HG03432 (cell line): ENCODE results near the gene RCAN3.
"Not testable (repeated sequence)": the region's sequence is repeated elsewhere in the genome, so short reads cannot be mapped to it uniquely, and the experiment has no call there.

Source experiments
- ATAC-seq: cut with Tn5 transposase; IDR thresholded peaks from one replicate; pipeline ENCODE4 v1.9.1; 2021; ENCODE audit warnings: mild to moderate bottlenecking, moderate library complexity; ENCODE audit not compliant: unreplicated experiment

Gene RCAN3

DNA sequence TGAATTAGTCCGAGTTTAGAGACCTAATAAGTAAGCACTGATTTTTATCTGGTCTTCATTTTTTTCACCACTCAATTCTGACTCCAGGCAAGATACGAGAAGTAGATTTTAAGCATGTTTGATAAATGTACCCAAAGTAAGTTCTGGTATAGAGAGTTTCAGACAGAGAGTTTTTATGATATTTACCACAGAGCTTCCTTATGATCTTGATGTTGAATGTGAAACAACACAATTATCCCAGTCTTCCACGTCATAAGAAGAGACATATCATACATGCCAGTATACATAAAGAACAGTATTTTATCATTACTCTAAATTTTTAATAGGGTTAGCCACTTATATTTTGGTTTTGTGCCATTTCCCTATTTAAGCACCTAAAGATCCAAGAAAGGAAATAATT lies 45.4 kb downstream of the RCAN3 start:
- ATAC-seq = no peak

GRCh38 chr1:24549210-24549609 lies 46.6 kb downstream of the RCAN3 start:
- ATAC-seq = not testable (repeated sequence)

DNA sequence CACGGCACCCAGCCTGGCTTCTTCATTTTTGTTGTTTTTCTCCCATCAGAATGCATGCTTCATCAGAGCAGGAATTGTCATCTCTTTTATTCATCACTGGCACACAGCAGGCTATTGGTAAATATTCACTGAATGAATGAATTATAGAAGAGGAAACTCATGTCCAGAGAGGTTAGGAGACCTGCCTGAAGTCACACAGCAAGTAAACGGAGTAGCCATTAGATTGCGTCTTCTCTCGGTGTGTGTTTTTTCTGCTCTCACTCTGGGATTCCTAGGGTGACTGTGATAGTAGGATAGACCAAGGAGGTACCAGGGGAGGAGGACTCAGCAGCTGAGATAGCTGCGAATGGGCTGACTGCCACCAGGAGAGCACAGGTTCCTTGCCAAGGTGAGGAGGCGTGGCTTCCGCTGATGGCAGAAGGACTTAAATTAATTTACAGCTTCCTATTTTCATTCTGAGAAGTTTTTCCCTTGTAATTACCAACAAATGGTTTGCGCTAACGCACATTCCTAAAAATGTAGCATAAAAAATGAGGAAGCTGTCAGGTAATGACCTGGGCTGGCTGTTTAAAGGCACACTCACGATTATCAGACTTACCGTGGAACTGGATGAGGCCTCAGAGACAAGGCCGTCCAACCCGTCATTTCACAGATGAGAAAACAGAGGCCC lies 48.8 kb downstream of the RCAN3 start:
- ATAC-seq = no peak

GRCh38 chr1:24551960-24552571 lies 49.4 kb downstream of the RCAN3 start:
- no peak for ATAC-seq

DNA sequence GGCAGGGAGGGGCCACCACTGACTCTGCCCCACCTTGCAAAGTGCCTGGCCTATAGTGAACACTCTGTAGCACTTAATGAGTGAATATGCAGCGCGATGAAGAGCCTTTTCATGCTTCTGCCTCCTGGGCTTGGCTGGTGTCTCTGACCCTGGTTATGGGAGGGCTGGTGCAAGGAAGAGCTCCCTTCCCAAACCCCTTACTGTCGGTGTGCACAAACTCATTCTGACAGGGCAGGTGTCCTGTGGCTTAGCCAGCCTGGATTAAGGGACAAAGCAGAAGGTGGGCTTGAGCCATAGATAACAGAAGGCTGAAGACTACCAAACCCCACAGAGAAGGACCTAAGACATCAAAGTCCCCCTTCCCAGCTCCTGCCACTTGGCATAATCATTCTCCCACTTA lies 51.3 kb downstream of the RCAN3 start:
- ATAC-seq = no peak

DNA sequence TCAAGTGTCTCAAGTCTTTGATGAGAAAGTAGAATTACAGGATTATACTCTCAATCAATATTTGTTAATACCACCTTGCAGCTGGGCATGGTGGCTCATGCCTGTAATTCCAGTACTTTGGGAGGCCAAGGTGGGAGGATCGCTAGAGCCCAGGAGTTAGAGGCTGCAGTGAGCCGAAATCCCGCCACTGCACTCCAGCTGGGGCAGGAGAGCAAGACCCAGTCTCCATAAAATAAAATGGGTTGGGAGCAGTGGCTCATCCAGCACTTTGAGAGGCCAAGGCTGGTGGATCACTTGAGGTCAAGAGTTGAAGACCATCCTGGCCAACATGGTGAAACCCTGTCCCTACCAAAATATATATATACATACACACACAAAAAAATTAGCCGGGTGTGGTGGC lies 52.1 kb downstream of the RCAN3 start:
- no peak for ATAC-seq

DNA sequence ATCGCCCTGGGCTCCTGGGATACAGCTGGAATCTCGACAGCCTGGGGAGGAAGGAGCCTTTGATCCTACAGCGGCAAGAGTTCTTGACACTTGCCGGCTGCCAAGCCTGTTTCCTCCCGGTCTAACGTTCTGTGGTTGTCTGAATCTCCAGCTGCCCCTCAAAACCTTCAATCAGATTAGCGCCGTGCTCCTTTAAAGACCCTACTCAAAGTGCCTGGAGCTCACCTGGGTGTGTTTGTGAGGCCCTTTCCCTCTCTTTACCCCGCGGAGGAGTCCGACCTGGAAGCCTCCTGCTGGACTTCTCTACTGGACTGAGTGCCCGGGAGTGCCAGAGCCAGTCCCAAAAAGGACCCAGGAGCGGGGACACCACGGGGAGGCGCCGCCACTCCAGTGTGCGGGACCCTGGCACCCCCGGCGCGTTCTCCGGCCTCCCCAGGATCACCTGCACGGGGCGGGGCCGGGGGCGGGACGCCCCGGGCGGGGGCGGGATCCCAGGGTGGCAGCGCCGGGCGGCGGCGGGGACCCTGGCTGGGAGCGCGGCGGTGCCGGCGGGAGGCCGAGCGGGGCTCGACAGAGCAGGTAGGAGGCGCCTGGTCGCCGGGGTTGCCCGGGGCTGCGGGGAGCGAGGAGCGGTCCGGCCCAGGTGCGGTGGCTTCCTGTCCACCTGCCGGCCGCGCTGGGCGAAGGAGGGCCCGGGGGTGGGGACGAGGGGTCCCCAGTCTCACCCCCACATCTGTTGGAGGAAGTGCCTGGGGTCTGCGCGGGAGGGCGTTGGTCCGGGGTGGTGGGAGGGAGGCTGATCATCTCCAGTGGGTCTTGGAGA lies 53.2 kb downstream of the RCAN3 start, which contains the start of gene NCMAP:
NCMAP (plus strand) TSS at position 497 of the 823 bp plus-strand sequence. CDS start 39,344 bp downstream, outside the sequence.
- ATAC-seq = no peak

- ATAC-seq = no peak
These were observed 53.8 kb downstream of the RCAN3 start for GRCh38 chr1:24556414-24556795.

GRCh38 chr1:24557220-24557619 lies 54.6 kb downstream of the RCAN3 start:
- ATAC-seq = no peak

- ATAC-seq = no peak
These were observed 55.1 kb downstream of the RCAN3 start for GRCh38 chr1:24557711-24558131.

- ATAC-seq = no peak
These were observed 55.8 kb downstream of the RCAN3 start for GRCh38 chr1:24558455-24558854.

DNA sequence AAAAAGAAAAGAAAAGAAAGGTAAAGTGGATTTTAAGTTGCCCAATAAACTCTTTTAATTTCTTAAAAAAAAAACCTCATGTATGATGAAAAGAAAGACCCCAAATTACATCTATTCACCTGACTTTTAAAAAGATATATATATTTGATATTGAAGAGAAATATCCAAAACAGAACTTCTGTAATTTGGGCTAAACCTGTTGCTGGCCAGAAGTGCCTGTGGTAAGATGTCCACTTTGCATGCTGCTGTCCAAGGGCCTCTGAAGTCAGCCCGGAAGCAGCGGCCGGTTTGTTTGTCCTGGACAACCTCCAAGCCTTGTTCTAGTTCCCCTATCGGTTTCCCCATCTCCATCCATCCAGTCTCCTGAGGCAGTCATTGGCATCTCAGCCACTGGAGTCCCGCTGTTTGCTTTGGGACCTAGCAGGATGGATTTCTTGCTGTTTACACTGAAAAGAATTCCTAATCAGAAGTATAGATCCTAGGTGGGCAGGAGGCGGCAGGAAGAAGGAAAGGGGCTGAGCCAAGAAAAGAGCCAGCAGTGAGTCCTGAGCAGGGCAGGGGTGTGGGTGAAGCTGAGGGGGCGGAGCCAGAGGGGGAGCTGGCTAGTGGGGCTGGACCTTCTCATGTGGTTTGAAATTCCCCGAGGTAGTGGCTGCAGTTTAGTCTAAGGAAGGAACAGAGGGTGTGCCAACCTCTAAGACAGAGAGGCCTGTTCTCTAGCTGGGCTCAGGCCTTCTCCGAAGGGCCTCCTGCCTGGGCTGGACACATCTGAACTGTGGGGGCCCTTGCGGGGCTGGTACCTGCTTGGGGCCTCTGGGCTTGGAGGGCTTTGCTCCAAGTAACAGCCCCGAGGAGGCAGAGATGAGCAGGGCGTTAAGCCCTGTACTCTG lies 56.5 kb downstream of the RCAN3 start:
- no peak for ATAC-seq

- ATAC-seq = no peak
These were observed 57.7 kb downstream of the RCAN3 start for GRCh38 chr1:24560361-24560760.

DNA sequence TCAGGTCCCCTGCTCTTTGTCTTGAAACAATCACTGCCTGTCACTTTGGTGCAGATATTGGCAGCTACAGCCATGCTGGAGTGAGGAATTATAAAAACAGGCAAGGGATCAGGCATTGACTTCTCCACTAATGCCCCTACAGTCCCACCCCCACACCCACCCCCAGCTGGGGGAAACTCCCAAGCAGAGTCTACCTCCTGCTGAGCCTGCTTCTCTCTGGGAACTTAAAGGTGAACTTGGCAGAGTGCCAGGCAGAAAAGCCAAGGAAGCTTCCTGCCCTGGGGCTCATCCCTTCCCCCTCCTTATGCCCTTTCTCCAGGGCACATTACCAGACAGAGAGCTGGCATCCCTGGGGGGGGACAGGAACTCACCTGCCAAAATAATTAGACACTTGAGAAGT lies 60.0 kb downstream of the RCAN3 start:
- ATAC-seq = no peak

DNA sequence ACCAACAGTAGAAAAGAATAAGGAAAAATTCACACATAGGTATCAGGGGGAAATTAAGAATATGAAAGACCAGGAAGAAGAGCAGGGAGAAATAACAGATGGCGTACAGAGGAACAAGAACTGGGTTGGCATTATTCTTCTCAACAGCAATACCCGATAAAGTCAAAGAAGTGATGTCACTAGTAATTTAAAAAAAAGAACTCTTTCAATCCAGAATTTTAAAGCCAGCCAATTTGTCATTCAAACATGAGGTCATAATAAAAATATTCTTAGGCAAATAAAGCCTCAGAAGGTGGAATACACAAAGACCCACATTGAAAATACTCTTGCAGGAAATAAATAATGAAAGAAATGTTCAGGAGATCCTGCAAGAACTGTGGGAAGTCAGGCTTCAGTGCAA lies 62.1 kb downstream of the RCAN3 start:
- no peak for ATAC-seq

DNA sequence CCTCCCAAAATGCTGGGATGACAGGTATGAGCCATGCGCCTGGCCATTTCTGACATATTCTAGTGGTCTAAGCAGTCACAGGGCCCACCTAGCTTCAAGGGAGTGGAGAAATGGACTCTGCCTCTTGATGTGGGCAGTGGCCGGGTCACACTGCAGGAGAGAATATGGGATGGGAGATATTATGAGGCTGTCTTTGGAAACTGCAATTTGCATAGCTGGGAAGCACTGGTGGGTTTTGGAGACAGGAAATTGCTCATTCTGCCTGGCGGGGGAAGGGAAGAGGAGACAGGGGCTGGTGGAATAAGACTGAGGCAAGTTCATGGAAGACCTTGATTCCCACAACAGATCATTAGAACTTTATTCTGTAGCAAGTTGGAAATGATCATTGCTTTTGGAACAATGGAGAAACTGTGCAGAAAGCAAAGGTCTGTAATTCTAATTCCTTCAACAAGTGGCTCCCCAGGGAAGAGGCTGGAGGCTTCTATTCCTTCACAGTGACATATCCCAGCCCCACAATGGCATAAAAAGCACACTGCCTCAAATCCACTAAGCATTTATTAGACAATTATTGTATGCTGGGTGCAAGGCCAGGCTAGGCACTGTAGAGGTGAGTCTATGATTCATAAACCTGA lies 63.7 kb downstream of the RCAN3 start:
- ATAC-seq = no peak

DNA sequence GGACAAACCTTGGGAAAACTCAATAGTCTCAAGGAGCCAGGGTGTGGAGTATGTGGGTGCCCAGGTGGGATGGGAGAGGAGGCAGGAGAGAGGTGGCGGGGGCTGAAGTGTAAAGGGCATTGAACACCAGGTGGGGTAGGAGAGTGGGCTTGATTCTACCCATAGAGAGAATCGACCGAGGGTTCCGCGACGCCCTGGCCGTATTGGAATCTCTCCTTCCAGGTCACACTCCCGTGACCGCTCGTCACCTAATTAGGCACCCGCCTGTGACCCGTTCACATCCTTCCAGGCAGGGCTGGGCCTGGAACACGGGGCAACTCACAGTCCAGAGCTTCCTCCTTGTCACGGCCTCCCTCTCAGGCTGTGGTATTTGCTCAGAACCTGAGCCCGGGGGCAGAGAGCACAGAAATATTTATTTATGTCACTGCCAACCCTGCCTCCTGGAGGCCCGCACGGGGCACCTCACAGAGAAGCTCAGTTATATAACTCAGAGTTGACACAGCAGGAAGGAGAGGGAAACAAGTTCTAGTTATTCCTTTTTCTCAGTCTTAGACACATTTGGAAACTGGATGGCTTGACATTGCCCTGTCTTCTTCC lies 65.3 kb downstream of the RCAN3 start:
- ATAC-seq = no peak

- no peak for ATAC-seq
These were observed 65.8 kb downstream of the RCAN3 start for GRCh38 chr1:24568475-24568874.

- ATAC-seq = no peak
These were observed 67.9 kb downstream of the RCAN3 start for GRCh38 chr1:24570265-24571125.
